Measurements from ENCODE around the gene GYPA.
"Not testable (repeated sequence)": the region's sequence is repeated elsewhere in the genome, so short reads cannot be mapped to it uniquely, and the experiment has no call there.

The GYPA gene

DNA sequence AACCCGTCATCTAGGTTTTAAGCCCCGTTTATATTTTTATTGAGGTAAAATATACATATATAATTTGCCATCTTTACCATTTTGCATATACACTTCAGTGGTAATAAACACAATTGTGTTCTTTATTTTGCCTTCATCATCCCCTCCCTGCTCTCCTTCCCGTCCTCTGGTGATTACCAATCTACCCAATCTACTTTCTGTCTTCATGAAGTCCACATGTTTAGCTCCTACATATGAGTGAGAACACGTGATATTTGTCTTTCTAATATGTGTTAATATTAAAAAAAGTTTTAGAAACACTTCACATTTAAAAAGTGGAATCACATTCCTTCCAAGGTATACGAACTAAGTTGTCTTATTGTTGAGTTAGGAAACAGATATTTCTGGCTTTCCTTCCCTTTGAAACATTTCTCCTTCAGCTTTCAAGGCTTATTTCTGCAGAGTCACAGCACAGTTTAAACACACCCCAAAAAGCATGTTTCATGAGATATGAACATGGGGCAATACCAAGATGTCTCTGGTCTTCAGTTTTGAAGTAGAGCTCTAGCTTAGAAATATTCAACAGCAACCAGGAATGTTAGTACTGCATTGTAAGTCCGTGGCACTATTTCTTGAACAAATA lies 35.9 kb downstream of the GYPA start:
- no peak for ATAC-seq
- H3K4me3 Mint-ChIP-seq, result no peak overlapping the region
- H3K27ac Mint-ChIP-seq, result no peak overlapping the region
- H3K9me3 Mint-ChIP-seq, result no peaks in the 10 kb centered on the region
- peaks cover 3% of the 10 kb centered on the region for H3K27me3 Mint-ChIP-seq
- no peaks in the 10 kb centered on the region for H3K36me3 Mint-ChIP-seq (ENCODE audit: low read depth)
- no peaks in the 10 kb centered on the region for H3K4me1 Mint-ChIP-seq
- no peak for DNase-seq

DNA sequence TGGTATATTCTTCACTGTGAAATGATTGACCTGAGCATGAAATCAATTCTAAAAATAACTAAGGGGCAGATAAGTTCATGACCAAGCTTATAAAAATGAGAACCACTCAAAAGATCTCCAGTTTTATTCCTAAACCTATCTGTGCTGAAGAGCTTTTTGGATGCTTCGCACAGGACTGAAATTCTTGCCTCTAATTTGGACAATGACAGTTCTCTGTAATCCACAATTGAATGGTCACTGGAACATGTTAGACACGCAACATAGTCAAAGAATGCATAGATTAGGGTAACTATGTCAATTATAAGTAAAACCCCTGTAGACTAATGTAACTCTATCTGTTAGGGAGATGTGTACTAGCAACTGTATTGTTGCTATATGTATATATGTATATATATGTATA lies 42.7 kb downstream of the GYPA start:
- H3K9me3 Mint-ChIP-seq; H3K4me3 Mint-ChIP-seq; H3K4me1 Mint-ChIP-seq; ATAC-seq; DNase-seq; H3K36me3 Mint-ChIP-seq (ENCODE audit: low read depth); H3K27ac Mint-ChIP-seq; H3K27me3 Mint-ChIP-seq: not testable (repeated sequence)

DNA sequence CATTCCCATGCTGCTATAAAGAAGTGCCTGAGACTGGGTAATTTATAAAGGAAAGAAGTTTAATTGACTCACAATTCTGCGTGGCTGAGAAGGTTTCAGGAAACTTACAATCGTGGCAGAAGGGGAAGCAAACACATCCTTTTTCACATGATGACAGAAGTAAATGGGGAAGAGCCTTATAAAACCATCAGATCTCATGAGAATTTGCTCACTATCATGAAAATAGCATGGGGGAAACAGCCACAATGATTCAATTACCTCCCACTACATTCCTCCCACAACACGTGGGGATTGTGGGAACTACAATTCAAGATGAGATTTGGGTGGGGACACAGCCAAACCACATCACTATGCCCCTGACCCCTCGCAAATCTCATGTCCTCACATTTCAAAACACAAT lies 46.5 kb downstream of the GYPA start:
- not testable (repeated sequence) for ATAC-seq; H3K9me3 Mint-ChIP-seq; H3K27me3 Mint-ChIP-seq; H3K27ac Mint-ChIP-seq; H3K4me3 Mint-ChIP-seq; DNase-seq; H3K36me3 Mint-ChIP-seq (ENCODE audit: low read depth); H3K4me1 Mint-ChIP-seq

DNA sequence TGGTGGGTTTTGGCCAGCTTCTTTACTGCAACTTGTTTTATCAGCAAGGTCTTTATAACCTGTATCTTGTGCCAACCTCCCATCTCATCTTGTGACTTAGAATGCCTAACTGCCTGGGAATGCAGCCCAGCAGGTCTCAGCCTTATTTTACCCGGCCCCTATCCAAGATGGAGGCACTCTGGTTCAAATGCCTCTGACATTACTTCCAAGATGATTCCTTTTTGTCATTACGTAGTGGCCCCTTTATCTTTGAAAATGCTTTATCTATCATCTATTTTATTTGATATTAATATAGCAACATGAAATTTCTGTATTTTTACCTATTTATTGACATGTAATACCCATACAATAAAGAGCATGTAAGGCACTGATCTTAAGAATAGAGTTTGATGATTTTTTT lies 49.3 kb downstream of the GYPA start:
- not testable (repeated sequence) for H3K27me3 Mint-ChIP-seq; H3K36me3 Mint-ChIP-seq (ENCODE audit: low read depth); H3K27ac Mint-ChIP-seq; H3K4me1 Mint-ChIP-seq; H3K9me3 Mint-ChIP-seq; H3K4me3 Mint-ChIP-seq; DNase-seq; ATAC-seq

DNA sequence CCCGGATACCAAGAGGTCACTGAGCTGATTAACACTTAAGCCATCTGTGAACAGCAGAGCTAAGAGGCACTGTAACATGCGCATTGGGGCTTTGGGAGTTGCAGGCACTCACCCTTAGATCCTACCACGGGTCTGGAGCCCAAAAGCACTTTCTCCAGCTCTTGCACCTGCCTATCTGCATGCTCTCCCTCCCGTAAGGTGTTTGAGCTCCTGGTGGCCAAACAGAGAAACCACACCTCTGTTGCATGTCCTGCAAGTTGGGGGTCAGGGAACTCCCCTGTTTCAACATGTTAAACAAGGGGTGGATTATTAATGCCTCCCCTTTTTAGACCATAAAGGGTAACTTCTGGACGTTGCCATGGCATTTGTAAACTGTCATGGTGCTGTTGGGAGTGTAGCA lies 49.8 kb downstream of the GYPA start:
- Mint-ChIP-seq H3K4me1 (no peaks in the 10 kb centered on the region), H3K9me3 (no peaks in the 10 kb centered on the region), H3K36me3 (ENCODE audit: low read depth) (no peaks in the 10 kb centered on the region), H3K27ac (no peak overlapping the region), H3K27me3 (no peaks in the 10 kb centered on the region), H3K4me3 (no peak overlapping the region)
- ATAC-seq (no peak), DNase-seq (no peak)

DNA sequence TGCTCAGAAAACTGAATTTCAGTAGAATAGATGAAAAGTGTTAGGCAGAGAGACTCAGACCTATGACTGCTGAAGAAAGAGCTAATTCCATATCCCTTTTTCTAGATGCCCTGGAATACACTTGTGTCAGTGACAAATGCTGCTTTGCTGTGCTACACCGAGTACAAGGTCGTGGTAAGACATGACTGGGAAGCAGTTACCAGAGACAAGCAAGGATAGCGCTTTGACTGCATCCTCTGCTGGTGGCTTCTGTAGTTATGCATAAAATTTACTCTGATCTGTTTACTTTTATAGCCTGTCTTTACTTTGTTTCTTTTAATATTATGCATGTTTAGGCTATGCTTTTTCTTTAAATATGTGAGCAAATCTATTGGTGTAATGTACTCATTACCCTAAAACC lies 58.5 kb downstream of the GYPA start:
- not testable (repeated sequence) for DNase-seq; H3K4me3 Mint-ChIP-seq; H3K4me1 Mint-ChIP-seq; H3K27ac Mint-ChIP-seq; H3K27me3 Mint-ChIP-seq; H3K36me3 Mint-ChIP-seq (ENCODE audit: low read depth); ATAC-seq; H3K9me3 Mint-ChIP-seq

DNA sequence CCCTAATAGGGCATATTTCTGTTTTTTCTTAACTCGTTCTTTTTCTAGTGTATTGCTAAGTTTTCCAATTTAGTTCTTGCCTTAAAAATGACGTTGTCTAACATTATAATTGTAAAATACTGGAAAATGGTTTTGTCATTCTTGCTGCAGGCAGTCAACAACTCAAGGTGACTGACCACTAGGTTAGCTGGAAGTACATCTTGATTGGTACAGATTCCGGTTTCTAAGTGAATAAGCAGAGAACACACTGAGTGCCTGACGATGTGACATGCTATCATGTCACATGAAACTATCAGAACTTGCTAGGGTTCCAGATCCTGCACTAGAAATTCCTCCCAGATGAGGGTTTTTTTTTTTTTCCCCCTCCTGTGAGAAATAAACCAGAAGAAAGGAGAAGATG lies 60.4 kb downstream of the GYPA start:
- not testable (repeated sequence) for H3K4me3 Mint-ChIP-seq; H3K4me1 Mint-ChIP-seq; H3K27me3 Mint-ChIP-seq; ATAC-seq; H3K9me3 Mint-ChIP-seq; DNase-seq; H3K27ac Mint-ChIP-seq; H3K36me3 Mint-ChIP-seq (ENCODE audit: low read depth)

DNA sequence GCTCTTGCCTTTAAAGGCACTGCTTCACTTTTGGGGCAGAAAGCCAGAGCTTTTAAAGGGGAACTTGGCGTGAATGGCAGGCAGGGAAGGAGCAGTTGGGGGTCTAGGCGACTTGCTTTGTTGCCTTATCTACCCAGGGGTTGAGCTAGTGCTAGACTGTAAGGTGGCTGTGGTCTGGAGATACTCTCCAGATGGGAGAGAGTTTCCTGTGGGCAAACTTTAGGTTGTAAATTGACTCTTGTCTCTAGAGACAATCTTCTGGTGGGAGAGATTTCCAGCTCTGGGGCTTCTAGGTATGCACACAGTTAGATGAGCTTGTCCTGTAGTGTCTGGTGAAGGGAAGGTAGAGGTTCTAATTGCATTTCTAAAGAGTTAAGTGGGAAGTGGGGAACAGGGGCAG lies 61.8 kb downstream of the GYPA start:
- not testable (repeated sequence) for H3K4me1 Mint-ChIP-seq; H3K27ac Mint-ChIP-seq; DNase-seq; ATAC-seq; H3K36me3 Mint-ChIP-seq (ENCODE audit: low read depth); H3K4me3 Mint-ChIP-seq; H3K9me3 Mint-ChIP-seq; H3K27me3 Mint-ChIP-seq

DNA sequence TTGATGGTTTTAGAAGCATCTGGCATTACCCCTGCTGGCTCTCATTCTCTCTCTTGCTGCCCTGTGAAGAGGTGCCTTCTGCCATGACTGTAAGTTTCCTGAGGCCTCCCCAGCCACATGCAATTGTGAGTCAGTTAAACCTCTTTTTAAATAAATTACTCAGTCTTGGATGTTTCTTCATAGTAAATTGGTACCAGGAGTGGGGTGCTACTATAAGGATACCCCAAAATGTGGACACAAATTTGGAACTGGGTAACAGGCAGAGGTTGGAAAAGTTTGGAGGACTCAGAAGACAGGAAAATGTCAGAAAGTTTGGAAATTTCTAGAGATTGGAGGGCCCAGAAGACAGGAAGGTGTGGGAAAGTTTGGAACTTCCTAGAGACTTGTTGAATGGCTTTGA lies 79.0 kb downstream of the GYPA start:
- not testable (repeated sequence) for H3K4me3 Mint-ChIP-seq; H3K36me3 Mint-ChIP-seq (ENCODE audit: low read depth); H3K4me1 Mint-ChIP-seq; DNase-seq; H3K27ac Mint-ChIP-seq; H3K27me3 Mint-ChIP-seq; ATAC-seq
- H3K9me3 Mint-ChIP-seq, result peaks cover 16% of the 10 kb centered on the region

DNA sequence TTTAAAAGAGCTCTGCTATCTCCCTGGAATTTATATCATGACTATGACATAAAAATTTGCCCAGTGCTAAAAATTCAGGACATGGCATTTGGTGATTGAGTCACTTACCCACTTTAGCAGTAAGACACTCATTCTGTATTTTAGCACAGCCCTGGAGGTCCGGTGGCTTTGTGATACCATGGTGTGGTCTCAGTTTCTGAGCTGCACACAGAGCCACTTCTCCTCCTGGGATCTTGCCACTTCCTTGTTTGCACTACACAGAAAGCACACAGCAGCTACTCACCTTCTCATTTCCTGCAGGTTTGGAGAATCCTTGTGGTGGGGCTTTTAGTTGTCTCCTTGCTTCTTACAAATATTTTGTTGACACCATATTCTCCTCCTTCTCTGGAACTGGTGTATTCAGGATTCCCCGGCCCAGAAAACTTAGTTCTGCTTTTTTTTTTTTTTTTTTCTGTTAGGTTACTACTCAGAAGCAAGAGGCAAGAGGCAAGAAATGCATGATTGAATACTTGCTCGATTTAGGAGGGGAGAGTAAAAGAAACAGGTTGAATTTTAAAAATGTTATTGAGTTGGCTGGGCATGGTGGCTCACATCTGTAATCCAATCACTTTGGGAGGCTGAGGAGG lies 80.2 kb downstream of the GYPA start:
- not testable (repeated sequence) for H3K4me3 Mint-ChIP-seq; DNase-seq; ATAC-seq; H3K4me1 Mint-ChIP-seq; H3K27ac Mint-ChIP-seq; H3K36me3 Mint-ChIP-seq (ENCODE audit: low read depth); H3K27me3 Mint-ChIP-seq
- peaks cover 16% of the 10 kb centered on the region for H3K9me3 Mint-ChIP-seq

Measured in activated naive CD8-positive, alpha-beta T cell treated with anti-CD3 and anti-CD28 coated beads, Interleukin-2, amount 50 U/mL, for 24 hours (primary cell).